K562 (cell line): ENCODE data around the gene CUX1. TPM values are rescaled to one million over a fixed set of nuclear protein-coding genes. Genes with fewer than 3 reads are reported as not detected.

Experiments used
- ARID2 ChIP-seq: fragments of 450-650 bp; IDR thresholded peaks from 2 replicates; pipeline ENCODE4 v1.6.1; 2017; ENCODE audit warnings: antibody characterized with exemption, mild to moderate bottlenecking
- ATF2 ChIP-seq: sonication (generic); formaldehyde crosslinking; IDR thresholded peaks from 2 replicates; pipeline ENCODE4 v1.8.1; 2022; ENCODE audit warnings: missing genetic modification reagents
- DMBX1 ChIP-seq: fragments of 250-450 bp; sonication (Bioruptor Pico); IDR thresholded peaks from 2 replicates; pipeline ENCODE4 v1.8.0; 2022; ENCODE audit warnings: inconsistent platforms, mild to moderate bottlenecking, moderate library complexity, borderline replicate concordance
- FIP1L1 ChIP-seq: fragments of 200-400 bp; formaldehyde crosslinking; IDR thresholded peaks from 2 replicates; pipeline ENCODE4 v1.6.1; 2018; ENCODE audit warnings: mild to moderate bottlenecking, low read depth, low read length; ENCODE audit not compliant: poor library complexity, severe bottlenecking
- FOXO4 ChIP-seq: fragments of 450-650 bp; formaldehyde crosslinking; IDR thresholded peaks from 2 replicates; pipeline ENCODE4 v1.4.0; 2020; ENCODE audit warnings: mild to moderate bottlenecking, moderate library complexity
- HDAC6 ChIP-seq: IDR thresholded peaks from 2 replicates; pipeline ENCODE4 v1.6.1; 2012; ENCODE audit warnings: low read depth, mild to moderate bottlenecking, control low read depth, inconsistent platforms, low read length, moderate library complexity
- KDM2B ChIP-seq: fragments of 250-450 bp; sonication (Bioruptor Pico); IDR thresholded peaks from 2 replicates; pipeline ENCODE4 v1.8.0; 2021; ENCODE audit warnings: mild to moderate bottlenecking, moderate library complexity
- KLF6 ChIP-seq: fragments of 250-450 bp; sonication (Bioruptor Pico); IDR thresholded peaks from 2 replicates; pipeline ENCODE4 v1.4.0; 2020; ENCODE audit warnings: mild to moderate bottlenecking, moderate library complexity, borderline replicate concordance
- MLX ChIP-seq, 2 experiments: fragments of 450-650 bp in 1 of 2; sonication (generic) in 1 of 2; formaldehyde crosslinking; conservative IDR thresholded peaks; 2 replicates each; pipeline versions ENCODE4 v1.4.0 to v1.8.1; 2020 to 2022; ENCODE audit warnings: mild to moderate bottlenecking in 1 of 2, missing genetic modification reagents in 1 of 2
- RBM22 ChIP-seq: fragments of 200-400 bp; formaldehyde crosslinking; IDR thresholded peaks from 2 replicates; pipeline ENCODE4 v1.6.1; 2018; ENCODE audit warnings: low read length, low read depth; ENCODE audit not compliant: poor library complexity, severe bottlenecking
- RFX7 ChIP-seq: fragments of 250-450 bp; sonication (Bioruptor Pico); IDR thresholded peaks from 2 replicates; pipeline ENCODE4 v1.5.1; 2021; ENCODE audit warnings: mild to moderate bottlenecking
- RUNX1 ChIP-seq: sonication (generic); IDR thresholded peaks from 2 replicates; pipeline ENCODE4 v1.6.1; 2016; ENCODE audit warnings: antibody characterized with exemption, low read depth
- SIRT6 ChIP-seq: IDR thresholded peaks from one replicate; pipeline ENCODE4 v1.6.1; 2012; ENCODE audit warnings: low read depth, mild to moderate bottlenecking, control low read depth, inconsistent platforms, low read length, moderate library complexity
- STAG1 ChIP-seq: sonication (generic); formaldehyde crosslinking; IDR thresholded peaks from 2 replicates; pipeline ENCODE4 v1.5.0; 2020; ENCODE audit warnings: missing genetic modification reagents, borderline replicate concordance
- STAT5A ChIP-seq: IDR thresholded peaks from 2 replicates; pipeline ENCODE4 v1.6.1; 2012; ENCODE audit warnings: low read length, inconsistent platforms, borderline replicate concordance
- TFAP4 ChIP-seq: sonication (generic); formaldehyde crosslinking; IDR thresholded peaks from 2 replicates; pipeline ENCODE4 v1.8.0; 2022; ENCODE audit warnings: missing genetic modification reagents, mild to moderate bottlenecking, moderate library complexity, borderline replicate concordance
- U2AF1 ChIP-seq: fragments of 200-400 bp; formaldehyde crosslinking; optimal IDR thresholded peaks from 2 replicates; pipeline ENCODE3; 2017; ENCODE audit warnings: mild to moderate bottlenecking, low read depth, low read length, moderate library complexity
- ZC3H11A ChIP-seq: IDR thresholded peaks from 2 replicates; pipeline ENCODE4 v1.6.1; 2012; ENCODE audit warnings: low read depth, low read length, improper control_type of control experiment
- ZNF143 ChIP-seq: sonication (generic); formaldehyde crosslinking; IDR thresholded peaks from 2 replicates; pipeline ENCODE4 v1.9.0; 2022; ENCODE audit warnings: mild to moderate bottlenecking, missing genetic modification reagents
- ZNF449 ChIP-seq: fragments of 250-450 bp; sonication (Bioruptor Pico); IDR thresholded peaks from 2 replicates; pipeline ENCODE4 v1.8.0; 2022; ENCODE audit warnings: moderate library complexity, mild to moderate bottlenecking, inconsistent platforms
- ZNF76 ChIP-seq: fragments of 250-450 bp; sonication (Bioruptor Pico); IDR thresholded peaks from 2 replicates; pipeline ENCODE4 v1.4.0; 2020; ENCODE audit warnings: mild to moderate bottlenecking, moderate library complexity, borderline replicate concordance
- polyA plus RNA-seq, 8 experiments: library from polyadenylated mRNA; depleted of rRNA in 4 of 8; stranded (reverse) in 5 of 8; unstranded in 3 of 8; fragments of >200 nt; fragmentation: Nextera tagmentation in 2 of 8; fragmentation: Illumina TruSeq in 1 of 8; extraction: Ambion mirVana in 2 of 8; extraction: Trizol in 1 of 8; gene quantifications; 2 replicates each; pipeline versions ENCODE4 v1.2.1 to v1.2.3, GENCODE V29; 2011 to 2014; ENCODE audit warnings: inconsistent platforms in 1 of 8, missing spikeins in 1 of 8
- total RNA-seq, 7 experiments: library from RNA; depleted of rRNA in 6 of 7; stranded (reverse); fragments of >200 nt in 6 of 7; fragmentation: Illumina TruSeq in 2 of 7; extraction: Trizol in 2 of 7; gene quantifications; 2 replicates each; pipeline versions ENCODE4 v1.2.1 to v1.2.3, GENCODE V29; 2011 to 2021; ENCODE audit warnings: low replicate concordance in 1 of 7

The CUX1 gene
- total and polyA plus RNA-seq, 9 of the 15 experiments (the other 6 are each of a cell fraction or from before 2014, with no cell fraction given), result 3.6 to 55.3 (median 25.2) TPM

- TF ChIP-seq DMBX1 (CRISPR knock-in tag) (no peak), RFX7 (CRISPR knock-in tag) (no peak), KDM2B (CRISPR knock-in tag) (no peak), STAG1 (no peak), MLX (CRISPR knock-in tag; conservative IDR thresholded peaks at IDR 0.05) (no peak), STAT5A (peak; percentile 69; the same call in 1 of the 2 replicates), HDAC6 (no peak), KLF6 (CRISPR knock-in tag) (no peak; the same call in 1 of the 2 replicates), ZNF143 (CRISPR knock-in tag) (no peak), FOXO4 (no peak), ZNF449 (no peak), U2AF1 (no peak), FIP1L1 (no peak), ZC3H11A (no peak), RBM22 (no peak), ARID2 (no peak), TFAP4 (CRISPR knock-in tag) (peak; percentile 95), SIRT6 (no peak), RUNX1 (peak; percentile 78; the same call in 1 of the 2 replicates), ZNF76 (CRISPR knock-in tag) (no peak), ATF2 (no peak)
Measured at GRCh38 chr7:101902680-101903514, 85.5 kb downstream of the CUX1 start (continued).
